ENCODE results near the gene COPG1.

DNA sequence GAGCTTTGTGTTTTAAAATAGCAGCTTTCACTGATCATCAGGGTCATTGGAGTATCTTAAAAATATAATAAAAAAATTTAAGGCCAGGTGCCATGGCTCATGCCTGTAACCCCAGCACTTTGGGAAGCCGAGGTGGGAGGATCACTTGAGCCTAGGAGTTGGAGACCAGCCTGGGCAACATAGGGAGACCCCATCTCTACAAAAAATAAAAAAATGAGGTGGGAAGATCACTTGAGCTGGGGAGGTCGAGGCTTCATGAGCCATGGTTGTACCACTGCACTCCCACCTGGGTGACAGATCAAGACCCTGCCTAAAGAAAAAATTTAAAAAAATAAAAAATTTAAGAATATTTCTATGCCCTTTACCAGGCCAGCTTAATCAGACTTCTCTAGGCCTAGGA is 30.8 kb downstream of the COPG1 start:
- TF ChIP-seq, protein P1, sequence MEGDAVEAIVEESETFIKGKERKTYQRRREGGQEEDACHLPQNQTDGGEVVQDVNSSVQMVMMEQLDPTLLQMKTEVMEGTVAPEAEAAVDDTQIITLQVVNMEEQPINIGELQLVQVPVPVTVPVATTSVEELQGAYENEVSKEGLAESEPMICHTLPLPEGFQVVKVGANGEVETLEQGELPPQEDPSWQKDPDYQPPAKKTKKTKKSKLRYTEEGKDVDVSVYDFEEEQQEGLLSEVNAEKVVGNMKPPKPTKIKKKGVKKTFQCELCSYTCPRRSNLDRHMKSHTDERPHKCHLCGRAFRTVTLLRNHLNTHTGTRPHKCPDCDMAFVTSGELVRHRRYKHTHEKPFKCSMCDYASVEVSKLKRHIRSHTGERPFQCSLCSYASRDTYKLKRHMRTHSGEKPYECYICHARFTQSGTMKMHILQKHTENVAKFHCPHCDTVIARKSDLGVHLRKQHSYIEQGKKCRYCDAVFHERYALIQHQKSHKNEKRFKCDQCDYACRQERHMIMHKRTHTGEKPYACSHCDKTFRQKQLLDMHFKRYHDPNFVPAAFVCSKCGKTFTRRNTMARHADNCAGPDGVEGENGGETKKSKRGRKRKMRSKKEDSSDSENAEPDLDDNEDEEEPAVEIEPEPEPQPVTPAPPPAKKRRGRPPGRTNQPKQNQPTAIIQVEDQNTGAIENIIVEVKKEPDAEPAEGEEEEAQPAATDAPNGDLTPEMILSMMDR (IDR thresholded peaks at IDR 0.05; ENCODE audit: low read depth, low read length), result no peak
- TF ChIP-seq POLR2A (IDR thresholded peaks at IDR 0.05; ENCODE audit: extremely low read depth, insufficient read length), result no peak
- no peak for TF ChIP-seq MAX (IDR thresholded peaks at IDR 0.05; ENCODE audit: low read depth, low read length)
- TF ChIP-seq MYC (IDR thresholded peaks at IDR 0.05; ENCODE audit: low read depth, low read length), result no peak

All from NB4 (cell line).